Inflammatory macrophage treated with lipopolysaccharide for 4 hours (primary cell): ENCODE data around the gene NINJ2.

Experiments used
- DNase-seq: peaks from one replicate; pipeline ENCODE4 v3.0.0-alpha.2; 2020

NINJ2 gene

DNA sequence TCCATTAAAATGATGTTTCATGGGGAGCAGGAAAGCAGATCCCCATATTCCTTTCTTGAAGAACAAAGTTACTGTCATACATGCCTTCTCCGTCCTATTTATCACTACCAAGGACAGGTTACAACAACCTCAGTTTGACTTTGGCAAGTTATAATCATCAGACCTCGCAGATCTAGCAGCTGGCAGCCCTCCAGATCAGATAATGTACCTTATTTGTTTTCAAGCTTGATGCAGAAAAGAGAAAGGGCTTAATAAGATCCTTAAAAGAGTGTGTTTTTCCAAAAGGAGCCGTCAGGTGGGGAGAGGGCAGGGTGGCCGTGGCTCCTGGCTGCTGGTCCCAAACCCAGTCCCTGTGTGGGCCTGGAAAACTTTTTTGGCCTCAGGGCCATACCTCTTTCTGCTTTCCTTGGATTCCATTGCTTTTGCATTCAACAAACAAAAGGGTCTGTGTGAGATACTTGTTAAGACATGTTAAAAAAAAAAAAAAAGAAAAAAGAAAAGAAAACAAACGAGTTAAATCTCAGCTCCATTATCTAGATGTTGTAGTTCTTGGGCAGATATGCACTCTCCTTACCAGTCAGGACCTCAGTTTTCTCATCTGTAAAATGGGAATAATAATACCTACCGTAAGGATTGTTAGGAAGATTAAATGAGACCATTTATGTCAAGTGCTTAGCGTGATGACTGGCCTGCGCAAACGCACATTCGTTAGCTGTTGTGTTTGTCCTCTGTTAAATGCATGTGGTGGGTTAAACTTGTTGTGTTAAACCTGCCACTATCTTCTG is 138.9 kb downstream of the NINJ2 start:
- no peak for DNase-seq

- DNase-seq, result no peak
These were observed 140.4 kb downstream of the NINJ2 start for GRCh38 chr12:522692-523378.

- DNase-seq, result no peak
These were observed 143.1 kb downstream of the NINJ2 start for GRCh38 chr12:520119-520518.

DNA sequence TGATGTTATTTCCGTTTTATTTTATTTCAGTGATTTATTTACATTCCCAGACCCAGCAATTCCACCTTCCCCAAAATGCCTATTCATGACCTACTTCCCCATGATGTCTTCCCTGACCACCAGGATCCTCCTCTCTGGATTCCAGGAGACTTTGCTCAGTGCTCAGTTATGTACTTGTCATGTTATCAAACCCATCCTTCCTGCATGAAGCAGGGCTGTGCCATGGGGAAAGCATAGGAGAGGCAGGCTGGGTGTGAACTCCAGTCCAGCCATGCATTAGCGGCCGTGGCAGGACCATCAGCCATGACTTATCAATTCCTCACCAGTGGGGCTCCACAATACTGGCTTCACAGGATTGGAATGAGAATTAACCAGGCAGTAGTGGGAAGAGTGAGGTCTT is 145.7 kb downstream of the NINJ2 start:
- DNase-seq, result no peak
